Stimulated activated CD8-positive, alpha-beta memory T cell treated with anti-CD3 and anti-CD28 coated beads, Interleukin-7, amount 100 ng/mL, for 1 hour (primary cell): ENCODE data around the gene RASL10A.

Experiments used
- DNase-seq, 2 donors: peaks; one replicate each; pipeline ENCODE4 v3.0.0-alpha.2; 2020; ENCODE audit warnings: low read depth in 2 of 2

RASL10A gene

GRCh38 chr22:29323641-29324040 is 8.1 kb upstream of the RASL10A start:
- no peak for DNase-seq

GRCh38 chr22:29320546-29320945 is 5.0 kb upstream of the RASL10A start:
- DNase-seq: no peak

- no peak for DNase-seq
Measured at GRCh38 chr22:29319072-29319471, 3.6 kb upstream of the RASL10A start.

- no peak for DNase-seq
Measured at GRCh38 chr22:29317827-29318454, 2.4 kb upstream of the RASL10A start.

GRCh38 chr22:29316141-29316828 is 788 bp upstream of the RASL10A start:
- no peak for DNase-seq

- DNase-seq: no peak
Measured at GRCh38 chr22:29314537-29315285, 786 bp downstream of the RASL10A start.

- no peak for DNase-seq
Measured at GRCh38 chr22:29313576-29314466, 1.7 kb downstream of the RASL10A start.

GRCh38 chr22:29313126-29313575 is 2.3 kb downstream of the RASL10A start:
- no peak for DNase-seq

- no peak for DNase-seq
Measured at GRCh38 chr22:29312218-29313125, 3.0 kb downstream of the RASL10A start.

GRCh38 chr22:29311464-29312217 is 3.9 kb downstream of the RASL10A start:
- DNase-seq: no peak

GRCh38 chr22:29310863-29311339 is 4.6 kb downstream of the RASL10A start:
- DNase-seq: peak in 1 of 2 donors; percentile 30

GRCh38 chr22:29310065-29310862 is 5.2 kb downstream of the RASL10A start:
- DNase-seq: no peak

- no peak for DNase-seq
Measured at GRCh38 chr22:29309332-29310064, 6.0 kb downstream of the RASL10A start.

- no peak for DNase-seq
Measured at GRCh38 chr22:29308791-29309262, 6.7 kb downstream of the RASL10A start.

GRCh38 chr22:29308148-29308790 is 7.2 kb downstream of the RASL10A start:
- DNase-seq: no peak

- no peak for DNase-seq
Measured at GRCh38 chr22:29307596-29308147, 7.8 kb downstream of the RASL10A start.
